GM12878 (cell line): ENCODE results near the gene MTIF3. TPM values are rescaled to one million over a fixed set of nuclear protein-coding genes. Genes with fewer than 3 reads are reported as not detected.

ENCODE experiments used
- CBFB ChIP-seq: IDR thresholded peaks from 2 replicates; pipeline ENCODE4 v1.6.1; 2016; ENCODE audit warnings: antibody characterized with exemption, low read depth
- CHD1 ChIP-seq: IDR thresholded peaks from 2 replicates; pipeline ENCODE4 v1.6.1; 2012; ENCODE audit warnings: low read depth, low read length, improper control_type of control experiment
- DPF2 ChIP-seq: fragments of 450-650 bp; IDR thresholded peaks from 2 replicates; pipeline ENCODE4 v1.6.1; 2017; ENCODE audit warnings: mild to moderate bottlenecking
- EGR1 ChIP-seq, 2 experiments: IDR thresholded peaks; 1 replicate in 1 of 2; 2 replicates in 1 of 2; pipeline ENCODE4 v1.6.1; 2011 to 2012; ENCODE audit warnings: low read depth in 2 of 2, low read length in 2 of 2, borderline replicate concordance in 1 of 2, mild to moderate bottlenecking in 1 of 2, moderate library complexity in 1 of 2
- HDAC6 ChIP-seq: fragments of 200-600 bp; sonication (generic); IDR thresholded peaks from one replicate; pipeline ENCODE4 v1.8.0; 2017; ENCODE audit warnings: antibody characterized with exemption; ENCODE audit not compliant: unreplicated experiment
- JUND ChIP-seq: IDR thresholded peaks from 2 replicates; pipeline ENCODE4 v1.6.1; 2012; ENCODE audit warnings: low read depth, mild to moderate bottlenecking, low read length, improper control_type of control experiment, moderate library complexity
- NFYA ChIP-seq: IDR thresholded peaks from 2 replicates; pipeline ENCODE4 v1.6.1; 2011; ENCODE audit warnings: low read depth, mild to moderate bottlenecking, low read length, improper control_type of control experiment, borderline replicate concordance
- NR2C1 ChIP-seq: fragments of 450-650 bp; IDR thresholded peaks from 2 replicates; pipeline ENCODE4 v1.6.1; 2017; ENCODE audit warnings: antibody characterized with exemption, mild to moderate bottlenecking, moderate library complexity
- POU2F2 ChIP-seq: IDR thresholded peaks from 3 replicates; pipeline ENCODE4 v1.6.1; 2011; ENCODE audit warnings: low read depth, mild to moderate bottlenecking, low read length, borderline replicate concordance
- RUNX3 ChIP-seq: IDR thresholded peaks from 2 replicates; pipeline ENCODE4 v1.6.1; 2012; ENCODE audit warnings: low read length, inconsistent platforms
- SUPT20H ChIP-seq: IDR thresholded peaks from 2 replicates; pipeline ENCODE4 v1.6.1; 2011; ENCODE audit warnings: low read depth, mild to moderate bottlenecking, low read length, moderate library complexity, borderline replicate concordance; ENCODE audit not compliant: control insufficient read depth
- TCF12 ChIP-seq: IDR thresholded peaks from 2 replicates; pipeline ENCODE4 v1.6.1; 2011; ENCODE audit warnings: low read depth, mild to moderate bottlenecking, low read length
- WRNIP1 ChIP-seq: IDR thresholded peaks from 2 replicates; pipeline ENCODE4 v1.6.1; 2011; ENCODE audit warnings: low read depth, low read length, improper control_type of control experiment, borderline replicate concordance
- ZNF207 ChIP-seq: fragments of 450-650 bp; IDR thresholded peaks from 2 replicates; pipeline ENCODE4 v1.6.1; 2014; ENCODE audit warnings: antibody characterized with exemption, mild to moderate bottlenecking, borderline replicate concordance
- polyA plus RNA-seq, 11 experiments: library from polyadenylated mRNA; depleted of rRNA in 4 of 11; unstranded in 6 of 11; stranded (reverse) in 5 of 11; fragments of >200 nt; fragmentation: Nextera tagmentation in 4 of 11; fragmentation: Illumina TruSeq in 1 of 11; extraction: Ambion mirVana in 4 of 11; extraction: Trizol in 1 of 11; gene quantifications; 1 replicate in 1 of 11; 2 replicates in 10 of 11; pipeline versions ENCODE4 v1.2.1 to v1.2.3, GENCODE V29; 2011 to 2016; ENCODE audit warnings: inconsistent platforms in 2 of 11, missing spikeins in 2 of 11, low read depth in 1 of 11
- total RNA-seq, 4 experiments: library from RNA; depleted of rRNA in 3 of 4; stranded (reverse); fragments of >200 nt in 3 of 4; fragmentation: Illumina TruSeq in 1 of 4; extraction: Trizol in 1 of 4; gene quantifications; 2 replicates each; pipeline versions ENCODE4 v1.2.1 to v1.2.3, GENCODE V29; 2013 to 2021
- TF ChIP-seq, protein P1 (sequence below): fragments of 450-650 bp; IDR thresholded peaks from 2 replicates; pipeline ENCODE4 v1.6.1; 2016; ENCODE audit warnings: mild to moderate bottlenecking
- TF ChIP-seq, protein P2 (sequence below): fragments of 450-650 bp; IDR thresholded peaks from 2 replicates; pipeline ENCODE4 v1.6.1; 2017; ENCODE audit warnings: mild to moderate bottlenecking, moderate library complexity
- TF ChIP-seq, protein P3 (sequence below): IDR thresholded peaks from 2 replicates; pipeline ENCODE4 v1.6.1; 2011; ENCODE audit warnings: borderline replicate concordance, low read depth, mild to moderate bottlenecking, moderate library complexity, low read length; ENCODE audit not compliant: insufficient read depth, poor library complexity, severe bottlenecking
- TF ChIP-seq, protein P4 (sequence below): fragments of 450-650 bp; formaldehyde crosslinking; IDR thresholded peaks from 2 replicates; pipeline ENCODE4 v1.4.0; 2022; ENCODE audit warnings: mild to moderate bottlenecking, moderate library complexity

MTIF3 gene
- total and polyA plus RNA-seq, 10 of the 15 experiments (the other 5 are each of a cell fraction or from before 2014, with no cell fraction given) = 22.4 to 73.9 (median 49.7) TPM

DNA sequence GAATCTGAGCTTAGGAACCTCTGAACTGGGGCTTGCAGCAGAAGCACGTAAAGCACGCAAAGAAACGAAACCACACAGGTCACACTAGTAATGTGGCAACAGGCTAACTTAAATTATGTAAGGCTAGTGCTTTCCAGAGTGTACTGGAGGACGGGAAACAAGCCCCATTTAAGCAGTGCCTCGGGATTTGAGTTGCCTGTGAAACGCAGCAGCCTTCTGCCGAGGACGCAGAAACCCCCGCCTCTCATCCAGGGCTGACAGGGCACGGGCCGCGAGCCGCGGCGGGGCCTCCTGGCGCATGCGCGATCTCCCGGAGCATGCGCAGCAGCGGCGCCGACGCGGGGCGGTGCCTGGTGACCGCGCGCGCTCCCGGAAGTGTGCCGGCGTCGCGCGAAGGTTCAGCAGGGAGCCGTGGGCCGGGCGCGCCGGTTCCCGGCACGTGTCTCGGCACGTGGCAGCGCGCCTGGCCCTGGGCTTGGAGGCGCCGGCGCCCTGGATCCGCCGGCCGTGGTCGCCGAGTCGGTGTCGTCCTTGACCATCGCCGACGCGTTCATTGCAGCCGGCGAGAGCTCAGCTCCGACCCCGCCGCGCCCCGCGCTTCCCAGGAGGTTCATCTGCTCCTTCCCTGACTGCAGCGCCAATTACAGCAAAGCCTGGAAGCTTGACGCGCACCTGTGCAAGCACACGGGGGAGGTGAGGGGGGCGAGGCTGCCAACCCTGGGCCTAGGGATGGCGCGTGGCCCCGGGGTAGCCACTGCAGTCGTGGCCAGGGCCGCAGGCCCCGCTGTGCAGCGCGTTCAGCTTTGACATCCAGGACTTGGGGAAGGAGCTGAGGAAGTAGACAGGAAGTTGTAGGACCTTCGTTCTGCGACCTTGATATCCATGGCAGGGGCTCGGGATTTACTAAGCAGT is 25.9 kb downstream of the MTIF3 start, which contains the start of gene GTF3A (continued):
- TF ChIP-seq RUNX3 = peak; percentile 34; the same call in 1 of the 2 replicates
- 0 out of 2 replicates have a peak, but pooled peaks have one; percentile 30 for TF ChIP-seq CBFB
- TF ChIP-seq, protein P1, sequence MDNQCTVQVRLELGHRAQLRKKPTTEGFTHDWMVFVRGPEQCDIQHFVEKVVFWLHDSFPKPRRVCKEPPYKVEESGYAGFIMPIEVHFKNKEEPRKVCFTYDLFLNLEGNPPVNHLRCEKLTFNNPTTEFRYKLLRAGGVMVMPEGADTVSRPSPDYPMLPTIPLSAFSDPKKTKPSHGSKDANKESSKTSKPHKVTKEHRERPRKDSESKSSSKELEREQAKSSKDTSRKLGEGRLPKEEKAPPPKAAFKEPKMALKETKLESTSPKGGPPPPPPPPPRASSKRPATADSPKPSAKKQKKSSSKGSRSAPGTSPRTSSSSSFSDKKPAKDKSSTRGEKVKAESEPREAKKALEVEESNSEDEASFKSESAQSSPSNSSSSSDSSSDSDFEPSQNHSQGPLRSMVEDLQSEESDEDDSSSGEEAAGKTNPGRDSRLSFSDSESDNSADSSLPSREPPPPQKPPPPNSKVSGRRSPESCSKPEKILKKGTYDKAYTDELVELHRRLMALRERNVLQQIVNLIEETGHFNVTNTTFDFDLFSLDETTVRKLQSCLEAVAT = peak; percentile 77; the same call in 1 of the 2 replicates
- TF ChIP-seq, protein P2, sequence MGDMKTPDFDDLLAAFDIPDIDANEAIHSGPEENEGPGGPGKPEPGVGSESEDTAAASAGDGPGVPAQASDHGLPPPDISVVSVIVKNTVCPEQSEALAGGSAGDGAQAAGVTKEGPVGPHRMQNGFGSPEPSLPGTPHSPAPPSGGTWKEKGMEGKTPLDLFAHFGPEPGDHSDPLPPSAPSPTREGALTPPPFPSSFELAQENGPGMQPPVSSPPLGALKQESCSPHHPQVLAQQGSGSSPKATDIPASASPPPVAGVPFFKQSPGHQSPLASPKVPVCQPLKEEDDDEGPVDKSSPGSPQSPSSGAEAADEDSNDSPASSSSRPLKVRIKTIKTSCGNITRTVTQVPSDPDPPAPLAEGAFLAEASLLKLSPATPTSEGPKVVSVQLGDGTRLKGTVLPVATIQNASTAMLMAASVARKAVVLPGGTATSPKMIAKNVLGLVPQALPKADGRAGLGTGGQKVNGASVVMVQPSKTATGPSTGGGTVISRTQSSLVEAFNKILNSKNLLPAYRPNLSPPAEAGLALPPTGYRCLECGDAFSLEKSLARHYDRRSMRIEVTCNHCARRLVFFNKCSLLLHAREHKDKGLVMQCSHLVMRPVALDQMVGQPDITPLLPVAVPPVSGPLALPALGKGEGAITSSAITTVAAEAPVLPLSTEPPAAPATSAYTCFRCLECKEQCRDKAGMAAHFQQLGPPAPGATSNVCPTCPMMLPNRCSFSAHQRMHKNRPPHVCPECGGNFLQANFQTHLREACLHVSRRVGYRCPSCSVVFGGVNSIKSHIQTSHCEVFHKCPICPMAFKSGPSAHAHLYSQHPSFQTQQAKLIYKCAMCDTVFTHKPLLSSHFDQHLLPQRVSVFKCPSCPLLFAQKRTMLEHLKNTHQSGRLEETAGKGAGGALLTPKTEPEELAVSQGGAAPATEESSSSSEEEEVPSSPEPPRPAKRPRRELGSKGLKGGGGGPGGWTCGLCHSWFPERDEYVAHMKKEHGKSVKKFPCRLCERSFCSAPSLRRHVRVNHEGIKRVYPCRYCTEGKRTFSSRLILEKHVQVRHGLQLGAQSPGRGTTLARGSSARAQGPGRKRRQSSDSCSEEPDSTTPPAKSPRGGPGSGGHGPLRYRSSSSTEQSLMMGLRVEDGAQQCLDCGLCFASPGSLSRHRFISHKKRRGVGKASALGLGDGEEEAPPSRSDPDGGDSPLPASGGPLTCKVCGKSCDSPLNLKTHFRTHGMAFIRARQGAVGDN = peak; percentile 98
- TF ChIP-seq, protein P3, sequence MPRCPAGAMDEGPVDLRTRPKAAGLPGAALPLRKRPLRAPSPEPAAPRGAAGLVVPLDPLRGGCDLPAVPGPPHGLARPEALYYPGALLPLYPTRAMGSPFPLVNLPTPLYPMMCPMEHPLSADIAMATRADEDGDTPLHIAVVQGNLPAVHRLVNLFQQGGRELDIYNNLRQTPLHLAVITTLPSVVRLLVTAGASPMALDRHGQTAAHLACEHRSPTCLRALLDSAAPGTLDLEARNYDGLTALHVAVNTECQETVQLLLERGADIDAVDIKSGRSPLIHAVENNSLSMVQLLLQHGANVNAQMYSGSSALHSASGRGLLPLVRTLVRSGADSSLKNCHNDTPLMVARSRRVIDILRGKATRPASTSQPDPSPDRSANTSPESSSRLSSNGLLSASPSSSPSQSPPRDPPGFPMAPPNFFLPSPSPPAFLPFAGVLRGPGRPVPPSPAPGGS = no peak
- no peak for TF ChIP-seq CHD1
- TF ChIP-seq JUND = no peak
- 0 out of 2 replicates have a peak, but pooled peaks have one; percentile 74 for TF ChIP-seq DPF2
- peak; percentile 44 for TF ChIP-seq HDAC6
- TF ChIP-seq WRNIP1 = no peak
- TF ChIP-seq NR2C1 = peak; percentile 62; the same call in 1 of the 2 replicates
- TF ChIP-seq NFYA = no peak
- TF ChIP-seq POU2F2 = 0 out of 3 replicates have a peak, but pooled peaks have one; percentile 34
- TF ChIP-seq SUPT20H = no peak
- 0 out of 2 replicates have a peak, but pooled peaks have one; percentile 58 for TF ChIP-seq TCF12
- TF ChIP-seq, protein P4, sequence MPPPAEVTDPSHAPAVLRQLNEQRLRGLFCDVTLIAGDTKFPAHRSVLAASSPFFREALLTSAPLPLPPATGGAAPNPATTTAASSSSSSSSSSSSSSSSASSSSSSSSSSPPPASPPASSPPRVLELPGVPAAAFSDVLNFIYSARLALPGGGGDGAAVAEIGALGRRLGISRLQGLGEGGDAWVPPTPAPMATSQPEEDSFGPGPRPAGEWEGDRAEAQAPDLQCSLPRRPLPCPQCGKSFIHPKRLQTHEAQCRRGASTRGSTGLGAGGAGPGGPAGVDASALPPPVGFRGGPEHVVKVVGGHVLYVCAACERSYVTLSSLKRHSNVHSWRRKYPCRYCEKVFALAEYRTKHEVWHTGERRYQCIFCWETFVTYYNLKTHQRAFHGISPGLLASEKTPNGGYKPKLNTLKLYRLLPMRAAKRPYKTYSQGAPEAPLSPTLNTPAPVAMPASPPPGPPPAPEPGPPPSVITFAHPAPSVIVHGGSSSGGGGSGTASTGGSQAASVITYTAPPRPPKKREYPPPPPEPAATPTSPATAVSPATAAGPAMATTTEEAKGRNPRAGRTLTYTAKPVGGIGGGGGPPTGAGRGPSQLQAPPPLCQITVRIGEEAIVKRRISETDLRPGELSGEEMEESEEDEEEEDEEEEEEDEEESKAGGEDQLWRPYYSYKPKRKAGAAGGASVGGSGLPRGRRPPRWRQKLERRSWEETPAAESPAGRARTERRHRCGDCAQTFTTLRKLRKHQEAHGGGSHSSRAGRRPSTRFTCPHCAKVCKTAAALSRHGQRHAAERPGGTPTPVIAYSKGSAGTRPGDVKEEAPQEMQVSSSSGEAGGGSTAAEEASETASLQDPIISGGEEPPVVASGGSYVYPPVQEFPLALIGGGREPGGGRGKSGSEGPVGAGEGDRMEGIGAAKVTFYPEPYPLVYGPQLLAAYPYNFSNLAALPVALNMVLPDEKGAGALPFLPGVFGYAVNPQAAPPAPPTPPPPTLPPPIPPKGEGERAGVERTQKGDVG (CRISPR knock-in tag) = no peak
- peak; percentile 81; the same call in 1 of the 2 replicates for TF ChIP-seq ZNF207
- peak in 1 of 2 experiments; percentile 23; a peak in 1 of 3 replicates for TF ChIP-seq EGR1 (IDR thresholded peaks at IDR 0.05; ENCODE audit: borderline replicate concordance in 1 of 2, low read depth in 2 of 2, low read length in 2 of 2)
